ENCODE results near the gene EGR2.
"Not testable (repeated sequence)": the region's sequence is repeated elsewhere in the genome, so short reads cannot be mapped to it uniquely, and the experiment has no call there.

The EGR2 gene

DNA sequence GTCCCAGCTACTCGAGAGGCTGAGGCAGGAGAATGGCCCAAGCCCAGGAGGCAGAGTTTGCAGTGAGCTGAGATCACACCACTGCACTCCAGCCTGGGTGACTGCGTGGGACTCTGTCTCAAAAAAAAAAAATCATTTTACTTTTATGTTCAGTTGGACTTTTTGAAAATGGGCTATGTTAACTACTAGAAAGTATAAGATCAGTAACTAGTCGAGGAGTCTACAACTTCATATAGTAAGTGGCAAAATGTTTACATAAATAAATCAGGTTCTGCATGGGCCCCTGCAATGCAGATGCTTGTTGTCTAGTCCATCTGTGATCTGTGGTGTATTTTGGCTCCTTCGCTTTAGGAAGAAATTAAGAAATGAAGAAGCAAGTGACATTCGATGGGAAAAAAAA is 23.9 kb downstream of the EGR2 start:
- no peak for DNase-seq

DNA sequence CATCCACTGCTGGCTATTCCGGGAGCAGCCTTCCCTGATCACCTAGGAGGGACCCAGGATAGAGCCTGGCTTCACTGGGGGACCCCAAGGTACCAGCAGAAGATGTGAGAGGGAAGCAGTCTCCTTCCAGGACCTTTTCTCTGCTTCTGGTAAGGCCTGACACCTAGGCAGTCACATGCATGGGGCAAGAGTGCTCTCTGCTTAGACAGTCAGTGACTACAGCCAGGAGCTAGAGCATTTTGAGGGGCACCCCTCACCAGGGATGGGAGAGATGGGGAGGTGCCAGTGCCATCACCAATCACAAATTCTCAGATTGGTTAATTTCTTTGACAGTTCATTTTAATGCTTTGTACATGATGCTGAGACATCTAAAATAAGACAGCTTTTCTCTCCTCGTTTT is 25.6 kb downstream of the EGR2 start:
- no peak for DNase-seq

DNA sequence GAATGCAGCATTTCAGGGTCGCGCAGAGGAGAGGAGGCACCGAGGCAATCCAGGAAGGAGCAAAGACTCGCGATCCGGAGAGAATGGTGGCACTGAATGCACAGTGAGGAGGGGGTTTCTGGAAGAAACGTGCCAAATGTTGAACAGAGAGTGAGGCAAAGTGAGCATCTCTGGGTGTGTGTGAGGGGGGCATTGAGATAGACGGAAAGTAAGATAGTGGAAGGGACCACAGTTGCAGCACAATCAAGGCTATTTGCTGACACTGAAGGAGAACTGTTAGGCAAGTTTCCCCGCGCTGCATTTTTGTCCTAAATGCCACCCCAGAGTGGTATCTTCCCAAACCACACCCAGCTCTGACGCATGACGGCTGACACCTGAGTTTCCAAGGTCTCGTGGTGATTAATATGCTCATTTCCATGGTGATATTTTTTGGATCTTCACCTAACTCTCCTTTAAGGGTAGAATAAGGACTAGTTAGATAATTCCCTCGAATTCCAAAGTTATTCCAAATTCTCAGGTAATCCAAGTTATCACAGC is 26.1 kb downstream of the EGR2 start:
- no peak for DNase-seq

DNA sequence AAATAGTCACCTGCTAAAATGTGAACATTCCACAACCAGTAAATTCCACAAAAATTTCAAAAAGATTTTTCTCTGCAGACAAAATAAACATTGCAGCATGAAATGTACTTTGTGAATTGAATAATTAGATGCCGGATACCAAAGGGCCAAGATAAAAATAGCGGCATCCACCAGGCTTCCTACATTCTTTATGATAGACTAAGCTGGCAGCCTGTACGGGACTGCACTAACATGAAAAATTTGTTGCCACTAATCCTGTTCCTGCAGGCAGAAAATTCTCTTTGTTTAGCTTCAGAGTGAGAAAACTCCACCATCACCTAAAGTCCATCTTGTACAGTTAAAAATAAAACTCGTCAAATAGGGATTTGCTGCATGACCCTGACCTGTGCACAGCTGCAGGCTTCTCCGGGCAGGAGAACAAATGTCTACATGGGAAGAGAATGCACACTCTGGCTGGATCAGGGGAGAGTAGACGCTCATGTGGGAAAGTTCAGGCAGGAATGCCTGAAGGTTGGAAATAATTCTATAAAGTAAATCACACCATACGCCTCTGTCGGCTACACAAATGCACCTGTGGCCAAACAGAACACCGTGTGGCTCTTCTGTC is 27.2 kb downstream of the EGR2 start:
- no peak for DNase-seq

DNA sequence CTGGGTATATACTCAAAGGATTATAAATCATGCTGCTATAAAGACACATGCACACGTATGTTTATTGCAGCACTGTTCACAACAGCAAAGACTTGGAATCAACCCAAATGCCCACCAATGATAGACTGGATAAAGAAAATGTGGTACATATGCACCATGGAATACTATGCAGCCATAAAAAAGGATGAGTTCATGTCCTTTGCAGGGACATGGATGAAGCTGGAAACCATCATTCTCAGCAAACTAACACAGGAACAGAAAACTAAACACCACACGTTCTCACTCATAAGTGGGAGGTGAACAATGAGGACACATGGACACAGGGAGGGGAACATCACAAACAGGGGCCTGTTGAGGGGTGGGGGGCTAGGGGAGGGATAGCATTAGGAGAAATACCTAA is 27.9 kb downstream of the EGR2 start:
- DNase-seq, result not testable (repeated sequence)

DNA sequence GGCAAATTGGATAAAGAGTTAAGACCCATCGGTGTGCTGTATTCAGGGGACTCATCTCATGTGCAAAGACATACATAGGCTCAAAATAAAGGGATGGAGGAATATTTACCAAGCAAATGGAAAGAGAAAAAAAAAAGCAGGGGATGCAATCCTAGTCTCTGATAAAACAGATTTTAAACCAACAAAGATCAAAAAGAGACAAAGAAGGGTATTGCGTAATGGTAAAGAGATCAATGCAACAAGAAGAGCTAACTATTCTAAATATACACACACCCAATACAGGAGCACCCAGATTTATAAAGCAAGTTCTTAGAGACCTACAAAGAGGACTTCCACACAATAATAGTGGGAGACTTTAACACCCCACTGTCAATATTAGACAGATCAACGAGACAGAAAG is 31.6 kb downstream of the EGR2 start:
- DNase-seq, result not testable (repeated sequence)

DNA sequence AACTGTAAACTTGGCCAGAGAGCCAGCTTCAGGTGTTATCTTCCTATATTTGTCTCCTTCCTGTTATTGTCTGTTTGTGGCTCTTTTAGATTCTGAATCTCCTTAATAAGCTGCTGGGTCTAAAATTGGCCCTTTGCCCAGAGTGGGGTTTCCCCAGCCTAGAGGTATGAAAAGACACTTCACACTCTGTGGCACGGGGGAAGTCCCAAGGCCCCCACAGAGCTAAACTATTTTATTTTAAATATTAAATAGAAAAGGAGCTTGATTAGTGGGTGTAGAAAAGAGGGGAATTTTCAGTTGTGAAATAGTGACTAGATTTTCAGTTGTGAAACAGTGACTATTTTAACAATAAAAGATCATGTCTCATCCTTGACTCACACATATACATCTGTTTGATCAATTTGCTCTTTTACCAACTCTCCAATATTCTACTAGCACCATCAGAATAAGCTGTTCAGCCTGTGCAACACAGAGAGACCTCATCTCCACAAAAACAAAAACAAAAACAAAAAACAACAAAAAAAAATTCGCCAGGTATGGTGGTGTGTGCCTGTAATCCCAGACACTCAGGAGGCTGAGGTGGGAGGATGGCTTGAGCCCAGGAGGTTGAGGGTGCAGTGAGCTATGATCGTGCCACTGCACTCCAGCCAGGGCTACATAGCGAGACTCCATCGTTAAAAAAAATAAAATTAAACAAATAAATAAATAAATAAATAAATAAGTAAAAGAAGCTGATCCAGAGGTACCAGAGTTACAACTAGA is 36.5 kb downstream of the EGR2 start:
- no peak for DNase-seq

DNA sequence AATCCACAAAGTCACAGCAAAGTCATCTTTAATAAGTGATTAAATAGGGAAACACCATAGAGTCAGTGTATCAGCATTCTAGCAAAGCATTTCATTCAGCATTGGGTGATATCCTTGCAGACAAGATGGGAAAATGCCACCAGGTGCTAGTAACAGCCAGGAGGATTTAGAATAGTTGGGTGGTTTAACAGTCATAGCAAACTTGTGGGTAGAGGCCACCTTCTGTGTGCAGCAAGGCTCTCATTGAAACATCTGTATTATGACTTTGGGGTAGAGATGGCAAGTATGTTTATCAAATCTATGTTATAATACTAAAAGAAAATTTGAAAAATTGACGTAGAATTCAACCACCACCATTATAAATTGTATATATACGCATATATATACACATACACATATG is 38.0 kb downstream of the EGR2 start:
- DNase-seq, result no peak

DNA sequence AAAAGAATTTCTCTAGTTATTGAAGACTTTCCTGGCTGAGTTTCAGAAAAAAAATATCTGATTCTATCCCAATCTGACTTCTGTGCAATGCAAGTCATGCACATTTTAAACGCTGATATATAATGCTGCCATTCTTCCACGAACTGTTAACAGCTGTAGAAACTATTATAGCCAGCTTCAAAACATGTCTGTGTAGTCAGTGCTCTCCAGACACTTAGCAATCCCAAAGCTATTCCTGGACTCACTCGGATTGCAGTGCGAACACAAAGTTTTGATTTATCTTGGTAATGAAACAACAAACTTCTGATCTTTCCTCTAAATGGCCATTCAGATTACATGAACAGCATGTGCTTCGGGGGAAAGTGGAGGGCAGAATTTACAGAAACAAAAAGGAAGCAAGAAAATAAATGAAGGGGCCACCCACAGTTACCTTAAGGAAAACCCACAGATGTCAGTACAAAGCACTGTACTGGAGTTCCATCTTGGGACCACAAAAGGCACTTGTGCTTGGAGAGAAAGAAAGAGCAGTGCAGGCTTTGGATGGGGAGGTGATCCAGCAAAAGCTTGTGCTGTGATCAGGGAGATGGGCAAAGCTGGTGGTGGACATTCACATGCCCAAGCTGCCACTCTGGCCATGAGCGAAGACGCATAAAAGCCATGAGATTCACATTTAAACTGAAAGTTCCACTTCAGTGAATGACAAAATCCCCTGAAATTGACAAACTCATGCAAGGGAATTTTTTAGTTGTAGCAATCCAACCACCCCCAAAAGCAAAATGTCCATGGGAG is 43.8 kb downstream of the EGR2 start:
- no peak for DNase-seq

DNA sequence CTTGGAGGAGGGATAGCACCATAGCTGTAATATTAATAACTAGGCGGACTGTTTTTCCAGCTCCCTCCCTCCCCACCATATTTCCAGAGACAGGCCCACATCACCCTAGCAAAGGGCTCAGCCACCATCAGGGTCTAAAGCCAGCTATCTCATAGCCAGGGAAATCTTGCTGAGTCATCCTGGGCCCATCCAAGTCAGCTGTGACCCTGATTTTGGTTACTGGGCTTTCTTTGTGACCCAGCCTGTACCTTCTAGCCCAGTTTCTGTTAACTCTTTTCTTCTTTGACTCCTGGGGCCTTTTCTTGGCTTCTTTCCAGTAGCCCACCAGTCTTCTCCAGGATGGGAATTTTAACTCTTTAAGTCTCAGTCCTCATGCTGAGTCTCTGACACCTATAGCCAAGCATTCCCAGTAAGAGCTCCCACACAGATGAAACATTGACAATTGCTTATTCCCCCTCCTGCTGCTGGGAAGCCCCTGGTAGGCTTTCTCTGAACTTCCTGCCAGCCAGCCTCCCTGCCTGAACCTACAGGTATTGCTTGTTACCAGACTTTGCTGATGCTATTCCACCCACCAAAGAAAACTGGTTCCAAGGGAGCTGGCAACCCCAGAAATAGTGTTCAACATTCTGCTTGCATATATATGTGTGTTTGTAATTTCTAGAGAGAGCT is 46.5 kb downstream of the EGR2 start:
- no peak for DNase-seq

DNA sequence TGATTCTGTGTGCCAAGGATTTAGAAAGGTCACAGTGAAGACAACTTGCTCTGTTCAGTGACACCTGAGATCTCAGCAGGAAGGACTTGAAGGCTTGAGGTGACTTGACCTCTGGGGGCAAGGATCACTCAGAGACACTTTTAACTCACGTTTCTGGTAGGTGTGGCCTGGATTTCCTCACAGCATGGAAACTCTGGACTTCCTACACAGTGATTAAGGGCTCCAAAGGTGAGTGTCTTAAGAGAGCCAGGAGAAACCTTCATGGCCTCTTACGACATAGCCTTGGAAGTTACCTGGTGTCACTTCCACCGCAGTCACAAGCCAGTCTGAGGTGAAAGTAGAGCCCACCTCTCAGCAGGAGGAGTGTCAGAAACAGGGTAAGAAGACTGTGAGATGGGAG is 49.8 kb downstream of the EGR2 start:
- no peak for DNase-seq

DNA sequence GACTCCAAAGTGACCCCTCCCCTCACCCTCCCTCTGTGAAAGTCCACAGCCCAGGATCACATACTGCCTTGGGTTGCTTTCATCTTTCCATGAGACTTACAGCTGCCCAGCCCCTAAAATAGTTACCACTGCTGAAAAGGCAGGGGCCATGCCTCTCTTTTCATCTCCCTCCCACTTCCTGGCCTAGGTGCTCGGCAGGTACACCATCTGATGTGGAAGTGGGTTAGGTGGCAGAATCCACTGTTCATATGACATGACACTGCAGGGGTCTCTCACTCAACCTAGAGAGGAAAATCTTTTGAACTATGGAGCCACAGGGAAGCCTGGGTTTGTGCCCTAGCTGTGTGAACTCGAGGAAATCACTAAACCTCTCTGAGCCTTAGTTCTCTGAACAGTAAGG is 50.4 kb downstream of the EGR2 start:
- DNase-seq, result no peak

DNA sequence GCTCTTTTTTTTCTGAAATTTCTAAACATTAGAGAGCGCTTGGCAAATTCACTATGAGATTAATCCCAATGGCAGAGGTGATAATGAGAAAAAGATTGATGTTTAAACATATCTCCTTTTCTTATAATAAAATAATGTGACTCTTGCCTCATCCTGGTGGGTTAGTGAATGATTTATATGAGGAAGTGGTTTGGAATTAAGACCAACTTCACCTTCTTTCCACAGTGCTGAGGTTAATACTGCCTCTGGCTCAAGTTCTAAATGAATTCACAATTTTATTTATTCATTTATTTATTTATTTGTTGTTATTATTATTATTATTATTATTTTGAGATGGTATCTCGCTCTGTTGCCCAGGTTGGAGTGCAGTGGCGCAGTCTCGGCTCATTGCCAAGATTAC is 52.2 kb downstream of the EGR2 start:
- DNase-seq, result no peak

DNA sequence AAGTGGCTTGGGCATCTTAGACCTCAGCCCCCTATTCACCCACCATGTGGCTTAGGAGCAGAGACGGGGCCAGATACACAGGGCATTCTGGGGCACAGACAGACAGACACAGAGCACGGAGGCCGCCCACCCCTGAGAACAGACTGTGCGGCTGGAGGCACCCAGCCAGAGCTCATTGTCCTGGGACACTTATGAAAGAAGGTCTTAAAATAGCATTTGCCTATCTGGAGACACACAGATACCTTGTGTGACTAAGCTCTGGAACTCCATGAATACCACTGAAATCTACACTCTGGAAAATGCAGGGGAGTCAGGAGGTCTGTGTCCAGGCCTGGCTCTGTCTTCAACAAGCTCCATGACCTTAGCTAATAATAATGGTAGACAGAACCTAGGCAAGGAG is 53.0 kb downstream of the EGR2 start:
- DNase-seq, result no peak
